Measurements from ENCODE around the gene AWAT2.
"Not testable (repeated sequence)": the region's sequence is repeated elsewhere in the genome, so short reads cannot be mapped to it uniquely, and the experiment has no call there.

AWAT2 gene

GRCh38 chrX:70041993-70042392 is 7.7 kb downstream of the AWAT2 start:
- no peak for DNase-seq

GRCh38 chrX:70039758-70040157 is 10.0 kb downstream of the AWAT2 start:
- no peak for DNase-seq

GRCh38 chrX:70038951-70039350 is 10.8 kb downstream of the AWAT2 start:
- DNase-seq, result no peak

GRCh38 chrX:70038515-70038914 is 11.2 kb downstream of the AWAT2 start:
- DNase-seq, result no peak

- no peak for DNase-seq
Measured at GRCh38 chrX:70034646-70035045, 15.1 kb downstream of the AWAT2 start.

- DNase-seq, result peak; percentile 6
Measured at GRCh38 chrX:70033348-70034051, 16.2 kb downstream of the AWAT2 start.

- DNase-seq, result no peak
Measured at GRCh38 chrX:70032792-70033191, 16.9 kb downstream of the AWAT2 start.

- no peak for DNase-seq
Measured at GRCh38 chrX:70030301-70030767, 19.4 kb downstream of the AWAT2 start.

- DNase-seq, result no peak
Measured at GRCh38 chrX:70029863-70030262, 19.9 kb downstream of the AWAT2 start.

GRCh38 chrX:70026851-70027200 is 22.9 kb downstream of the AWAT2 start:
- DNase-seq, result no peak

GRCh38 chrX:70026112-70026850 is 23.5 kb downstream of the AWAT2 start:
- DNase-seq, result no peak

- DNase-seq, result no peak
Measured at GRCh38 chrX:70025464-70025863, 24.3 kb downstream of the AWAT2 start.

- DNase-seq, result no peak
Measured at GRCh38 chrX:70022616-70023015, 27.1 kb downstream of the AWAT2 start.

- DNase-seq, result no peak
Measured at GRCh38 chrX:70016513-70016912, 33.2 kb downstream of the AWAT2 start.

- DNase-seq, result no peak
Measured at GRCh38 chrX:70013466-70014381, 36.0 kb downstream of the AWAT2 start.

GRCh38 chrX:70012756-70013155 is 37.0 kb downstream of the AWAT2 start:
- DNase-seq, result no peak

- DNase-seq, result no peak
Measured at GRCh38 chrX:70009970-70010369, 39.8 kb downstream of the AWAT2 start.

GRCh38 chrX:70009049-70009448 is 40.7 kb downstream of the AWAT2 start:
- DNase-seq, result no peak

- no peak for DNase-seq
Measured at GRCh38 chrX:70007946-70008345, 41.8 kb downstream of the AWAT2 start.

- no peak for DNase-seq
Measured at GRCh38 chrX:70001708-70002341, 47.9 kb downstream of the AWAT2 start.

GRCh38 chrX:70001269-70001668 is 48.5 kb downstream of the AWAT2 start:
- DNase-seq, result no peak

GRCh38 chrX:69998299-69998698 is 51.4 kb downstream of the AWAT2 start:
- DNase-seq, result not testable (repeated sequence)

- DNase-seq, result no peak
Measured at GRCh38 chrX:69996113-69996468, 53.6 kb downstream of the AWAT2 start.
